Hepatocyte (in vitro differentiated cells): ENCODE results near the gene SH3PXD2B. TPM values are rescaled to one million over a fixed set of nuclear protein-coding genes. Genes with fewer than 3 reads are reported as not detected.

Experiments
- DNase-seq: peaks from one replicate; pipeline ENCODE4 v3.0.0-alpha.2; 2016; ENCODE audit warnings: low spot score
- H2AFZ ChIP-seq: fragments of 200-600 bp; sonication (generic); 2 replicates; pipeline ENCODE4 v1.6.0; 2016; ENCODE audit warnings: antibody characterized with exemption, mild to moderate bottlenecking
- H3K27ac ChIP-seq: fragments of 200-600 bp; sonication (generic); 2 replicates; pipeline ENCODE4 v1.5.1; 2016; ENCODE audit warnings: mild to moderate bottlenecking
- H3K27me3 ChIP-seq: fragments of 200-600 bp; sonication (generic); 2 replicates; pipeline ENCODE4 v1.6.1; 2016
- H3K36me3 ChIP-seq: fragments of 200-600 bp; sonication (generic); replicated peaks from 2 replicates; pipeline ENCODE4 v1.5.1; 2016; ENCODE audit warnings: low read depth; ENCODE audit not compliant: insufficient read depth
- H3K4me1 ChIP-seq: fragments of 200-600 bp; sonication (generic); 2 replicates; pipeline ENCODE4 v1.5.1; 2016; ENCODE audit warnings: mild to moderate bottlenecking, moderate library complexity; ENCODE audit not compliant: insufficient read depth
- H3K4me2 ChIP-seq: fragments of 200-600 bp; sonication (generic); 2 replicates; pipeline ENCODE4 v1.6.0; 2016
- H3K4me3 ChIP-seq: fragments of 200-600 bp; sonication (generic); 2 replicates; pipeline ENCODE4 v1.5.1; 2016; ENCODE audit warnings: mild to moderate bottlenecking
- H3K79me2 ChIP-seq: fragments of 200-600 bp; sonication (generic); 2 replicates; pipeline ENCODE4 v1.6.0; 2017; ENCODE audit warnings: mild to moderate bottlenecking
- H3K9me2 ChIP-seq: fragments of 200-600 bp; sonication (generic); replicated peaks from 2 replicates; pipeline ENCODE4 v1.6.0; 2017; ENCODE audit warnings: mild to moderate bottlenecking; ENCODE audit not compliant: insufficient read depth
- H3K9me3 ChIP-seq: fragments of 200-600 bp; sonication (generic); 2 replicates; pipeline ENCODE4 v1.5.1; 2016; ENCODE audit warnings: low read depth, mild to moderate bottlenecking
- H4K20me1 ChIP-seq: fragments of 200-600 bp; sonication (generic); 2 replicates; pipeline ENCODE4 v1.6.0; 2016; ENCODE audit warnings: mild to moderate bottlenecking; ENCODE audit not compliant: insufficient read depth, poor library complexity, severe bottlenecking
- EZH2 ChIP-seq: fragments of 200-600 bp; sonication (generic); IDR thresholded peaks from 2 replicates; pipeline ENCODE4 v1.6.1; 2016; ENCODE audit warnings: antibody characterized with exemption, mild to moderate bottlenecking, borderline replicate concordance
- EZH2phosphoT487 ChIP-seq: fragments of 200-600 bp; sonication (generic); IDR thresholded peaks from one replicate; pipeline ENCODE4 v1.6.1; 2018; ENCODE audit warnings: antibody characterized with exemption, mild to moderate bottlenecking, low read depth, moderate library complexity; ENCODE audit not compliant: unreplicated experiment, severe bottlenecking
- WGBS: methylation state at CpG from one replicate; pipeline ENCODE4 v1.1.6; 2016; ENCODE audit warnings: low lambda C conversion rate; ENCODE audit errors: missing lambda C conversion rate; 5-methylcytosine and 5-hydroxymethylcytosine counted together
- polyA plus RNA-seq: library from polyadenylated mRNA; unstranded; fragments of >200 nt; fragmentation: Nextera tagmentation; extraction: Ambion mirVana; gene quantifications from 2 replicates; pipeline ENCODE4 v1.2.1, GENCODE V29; 2016
- total RNA-seq: library from RNA; depleted of rRNA; stranded (reverse); fragments of >200 nt; gene quantifications from 2 replicates; pipeline ENCODE4 v1.2.3, GENCODE V29; 2014
- TF ChIP-seq, protein P1 (sequence below): fragments of 200-600 bp; sonication (generic); IDR thresholded peaks from 2 replicates; pipeline ENCODE4 v1.5.1; 2016; ENCODE audit warnings: antibody characterized with exemption, mild to moderate bottlenecking; ENCODE audit not compliant: poor library complexity

Gene SH3PXD2B
- total and polyA plus RNA-seq, 2 experiments from 2014 or later: 27.8 to 28.5 TPM

GRCh38 chr5:172303572-172304335, 150.6 kb downstream of the SH3PXD2B start:
- no peaks in the 10 kb centered on the region for H3K27me3 ChIP-seq
- TF ChIP-seq EZH2phosphoT487: no peak
- no peaks in the 10 kb centered on the region for H3K9me2 ChIP-seq
- H3K36me3 ChIP-seq: no peaks in the 10 kb centered on the region
- no peaks in the 10 kb centered on the region for H3K79me2 ChIP-seq
- H4K20me1 ChIP-seq: no peaks in the 10 kb centered on the region
- DNase-seq: no peak
- no peak overlapping the region for H3K27ac ChIP-seq
- no peak overlapping the region for H3K4me2 ChIP-seq
- no peak overlapping the region for H2AFZ ChIP-seq
- 55% methylated on average over 3 of the region's 3 CpGs for WGBS
- no peaks in the 10 kb centered on the region for H3K4me1 ChIP-seq
- no peak overlapping the region for H3K4me3 ChIP-seq
- H3K9me3 ChIP-seq: peaks cover 3% of the 10 kb centered on the region

- Histone ChIP-seq H3K4me1 (no peaks in the 10 kb centered on the region), H3K36me3 (no peaks in the 10 kb centered on the region), H2AFZ (no peak overlapping the region), H3K9me3 (peaks cover 3% of the 10 kb centered on the region), H3K79me2 (no peaks in the 10 kb centered on the region), H4K20me1 (no peaks in the 10 kb centered on the region), H3K9me2 (no peaks in the 10 kb centered on the region), H3K4me2 (no peak overlapping the region), H3K4me3 (no peak overlapping the region), H3K27ac (no peak overlapping the region), H3K27me3 (no peaks in the 10 kb centered on the region)
- no peak for TF ChIP-seq EZH2phosphoT487
- no peak for DNase-seq
- 72% methylated on average over 5 of the region's 5 CpGs for WGBS
These were observed 151.2 kb downstream of the SH3PXD2B start for GRCh38 chr5:172303162-172303561.

DNA sequence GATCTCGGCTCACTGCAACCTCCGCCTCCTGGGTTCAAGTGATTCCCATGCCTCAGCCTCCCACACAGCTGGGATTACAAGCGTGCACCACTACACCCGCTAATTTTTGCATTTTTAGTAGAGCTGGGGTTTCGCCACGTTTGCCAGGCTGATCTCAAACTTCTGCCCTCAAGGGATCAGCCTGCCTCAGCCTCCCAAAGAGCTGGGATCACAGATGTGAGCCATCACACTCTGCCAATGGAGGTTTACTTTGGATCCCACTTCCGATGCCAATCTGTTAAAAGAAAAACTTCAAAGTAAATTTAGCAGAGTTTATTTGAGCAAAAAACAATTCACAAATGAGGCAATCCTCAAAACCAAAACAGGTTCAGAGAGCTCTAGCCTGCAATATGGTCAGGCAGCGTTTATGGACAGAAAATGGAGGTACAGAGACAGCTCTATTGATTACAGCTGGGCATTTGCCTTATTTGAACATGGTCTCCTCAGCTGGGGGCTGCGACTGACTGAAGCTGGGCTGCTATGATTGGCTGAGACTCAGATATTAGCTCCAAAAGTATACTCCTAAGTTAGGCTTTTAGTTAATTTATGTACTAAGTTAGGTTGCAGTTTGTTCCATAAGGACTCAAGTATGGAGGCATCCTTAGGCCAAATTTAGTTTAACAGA, 152.1 kb downstream of the SH3PXD2B start:
- H3K27ac ChIP-seq: no peak overlapping the region
- TF ChIP-seq, protein P1, sequence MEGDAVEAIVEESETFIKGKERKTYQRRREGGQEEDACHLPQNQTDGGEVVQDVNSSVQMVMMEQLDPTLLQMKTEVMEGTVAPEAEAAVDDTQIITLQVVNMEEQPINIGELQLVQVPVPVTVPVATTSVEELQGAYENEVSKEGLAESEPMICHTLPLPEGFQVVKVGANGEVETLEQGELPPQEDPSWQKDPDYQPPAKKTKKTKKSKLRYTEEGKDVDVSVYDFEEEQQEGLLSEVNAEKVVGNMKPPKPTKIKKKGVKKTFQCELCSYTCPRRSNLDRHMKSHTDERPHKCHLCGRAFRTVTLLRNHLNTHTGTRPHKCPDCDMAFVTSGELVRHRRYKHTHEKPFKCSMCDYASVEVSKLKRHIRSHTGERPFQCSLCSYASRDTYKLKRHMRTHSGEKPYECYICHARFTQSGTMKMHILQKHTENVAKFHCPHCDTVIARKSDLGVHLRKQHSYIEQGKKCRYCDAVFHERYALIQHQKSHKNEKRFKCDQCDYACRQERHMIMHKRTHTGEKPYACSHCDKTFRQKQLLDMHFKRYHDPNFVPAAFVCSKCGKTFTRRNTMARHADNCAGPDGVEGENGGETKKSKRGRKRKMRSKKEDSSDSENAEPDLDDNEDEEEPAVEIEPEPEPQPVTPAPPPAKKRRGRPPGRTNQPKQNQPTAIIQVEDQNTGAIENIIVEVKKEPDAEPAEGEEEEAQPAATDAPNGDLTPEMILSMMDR: no peak
- no peak for TF ChIP-seq EZH2
- no peak overlapping the region for H3K4me3 ChIP-seq
- H3K79me2 ChIP-seq: no peaks in the 10 kb centered on the region
- H3K27me3 ChIP-seq: no peaks in the 10 kb centered on the region
- DNase-seq: no peak
- WGBS: 74% methylated on average over 9 of the region's 9 CpGs
- H3K9me2 ChIP-seq: no peaks in the 10 kb centered on the region
- H3K4me1 ChIP-seq: no peaks in the 10 kb centered on the region
- H2AFZ ChIP-seq: no peak overlapping the region
- H3K36me3 ChIP-seq: no peaks in the 10 kb centered on the region
- peaks cover 3% of the 10 kb centered on the region for H3K9me3 ChIP-seq
- H4K20me1 ChIP-seq: no peaks in the 10 kb centered on the region
- H3K4me2 ChIP-seq: no peak overlapping the region

GRCh38 chr5:172299916-172300439, 154.3 kb downstream of the SH3PXD2B start:
- TF ChIP-seq EZH2 (no peak), EZH2phosphoT487 (no peak)
- TF ChIP-seq, protein P1: no peak

More at GRCh38 chr5:172299916-172300439, 154.3 kb downstream of the SH3PXD2B start:
- no peaks in the 10 kb centered on the region for H3K27me3 ChIP-seq
- no peaks in the 10 kb centered on the region for H3K79me2 ChIP-seq
- no peaks in the 10 kb centered on the region for H3K4me1 ChIP-seq
- H2AFZ ChIP-seq: no peak overlapping the region
- no peaks in the 10 kb centered on the region for H3K36me3 ChIP-seq
- H4K20me1 ChIP-seq: no peaks in the 10 kb centered on the region
- H3K4me3 ChIP-seq: no peak overlapping the region
- 46% methylated on average over 2 of the region's 2 CpGs for WGBS
- peak; percentile 27 for DNase-seq
- H3K9me3 ChIP-seq: no peaks in the 10 kb centered on the region
- H3K4me2 ChIP-seq: no peak overlapping the region
- H3K27ac ChIP-seq: no peak overlapping the region
- no peaks in the 10 kb centered on the region for H3K9me2 ChIP-seq
